Measurements from ENCODE around the gene NGRN. TPM values are rescaled to one million over a fixed set of nuclear protein-coding genes. Genes with fewer than 3 reads are reported as not detected.

The NGRN gene
- total RNA-seq, 1 experiment from 2014 or later, result 101 TPM

- DNase-seq, result no peak
- H3K9me3 ChIP-seq, result no peaks in the 10 kb centered on the region
- no peak for TF ChIP-seq CTCF (IDR thresholded peaks at IDR 0.05; ENCODE audit: insufficient read depth in 1 of 2, low read depth in 1 of 2, low read length in 1 of 2, severe bottlenecking in 1 of 2, unreplicated experiment in 1 of 2)
- Mint-ChIP-seq H3K4me3 (ENCODE audit: unreplicated experiment) (no peak overlapping the region), H3K4me1 (ENCODE audit: low read depth, unreplicated experiment) (no peaks in the 10 kb centered on the region), H3K36me3 (ENCODE audit: insufficient read depth, unreplicated experiment) (no peaks in the 10 kb centered on the region), H3K9me3 (ENCODE audit: unreplicated experiment) (no peaks in the 10 kb centered on the region), H3K27me3 (ENCODE audit: insufficient read depth, unreplicated experiment) (no peaks in the 10 kb centered on the region), H3K27ac (ENCODE audit: unreplicated experiment) (no peak overlapping the region)
- no peaks in the 10 kb centered on the region for H3K4me1 ChIP-seq
- CTCF ChIA-PET, result no interaction called here
- H3K4me3 ChIP-seq (ENCODE audit: low read depth, low read length), result no peak overlapping the region
- H3K36me3 ChIP-seq (ENCODE audit: control insufficient read depth, insufficient read depth, low read length), result no peaks in the 10 kb centered on the region
- POLR2A ChIA-PET, result no interaction called here
- no TSS peak for BruUV-seq (replicated peaks)
- no peaks in the 10 kb centered on the region for H3K27me3 ChIP-seq (replicated peaks; ENCODE audit: control insufficient read depth, insufficient read depth, low read length)
- intact Hi-C loops (cut with micrococcal nuclease; ENCODE audit: unreplicated experiment), result no loop called here
Observed at GRCh38 chr15:90240856-90241255, 24.6 kb upstream of the NGRN start.

GRCh38 chr15:90241343-90242192 lies 23.9 kb upstream of the NGRN start:
- Histone ChIP-seq H3K4me1 (no peaks in the 10 kb centered on the region), H3K9me3 (no peaks in the 10 kb centered on the region), H3K36me3 (ENCODE audit: control insufficient read depth, insufficient read depth, low read length) (no peaks in the 10 kb centered on the region), H3K4me3 (ENCODE audit: low read depth, low read length) (no peak overlapping the region), H3K27me3 (replicated peaks; ENCODE audit: control insufficient read depth, insufficient read depth, low read length) (no peaks in the 10 kb centered on the region)
- Mint-ChIP-seq H3K4me3 (ENCODE audit: unreplicated experiment) (no peak overlapping the region), H3K9me3 (ENCODE audit: unreplicated experiment) (no peaks in the 10 kb centered on the region), H3K27me3 (ENCODE audit: insufficient read depth, unreplicated experiment) (no peaks in the 10 kb centered on the region), H3K36me3 (ENCODE audit: insufficient read depth, unreplicated experiment) (no peaks in the 10 kb centered on the region), H3K4me1 (ENCODE audit: low read depth, unreplicated experiment) (no peaks in the 10 kb centered on the region), H3K27ac (ENCODE audit: unreplicated experiment) (no peak overlapping the region)
- intact Hi-C loops (cut with micrococcal nuclease; ENCODE audit: unreplicated experiment), result no loop called here
- ChIA-PET POLR2A (no interaction called here), CTCF (no interaction called here)
- no peak for DNase-seq
- BruUV-seq (replicated peaks), result no TSS peak
- TF ChIP-seq CTCF (IDR thresholded peaks at IDR 0.05; ENCODE audit: insufficient read depth in 1 of 2, low read depth in 1 of 2, low read length in 1 of 2, severe bottlenecking in 1 of 2, unreplicated experiment in 1 of 2), result no peak

- TF ChIP-seq CTCF (IDR thresholded peaks at IDR 0.05; ENCODE audit: insufficient read depth in 1 of 2, low read depth in 1 of 2, low read length in 1 of 2, severe bottlenecking in 1 of 2, unreplicated experiment in 1 of 2), result no peak
- no TSS peak for BruUV-seq (replicated peaks)
- Mint-ChIP-seq H3K27me3 (ENCODE audit: insufficient read depth, unreplicated experiment) (no peaks in the 10 kb centered on the region), H3K27ac (ENCODE audit: unreplicated experiment) (no peak overlapping the region), H3K4me1 (ENCODE audit: low read depth, unreplicated experiment) (no peaks in the 10 kb centered on the region), H3K9me3 (ENCODE audit: unreplicated experiment) (no peaks in the 10 kb centered on the region), H3K36me3 (ENCODE audit: insufficient read depth, unreplicated experiment) (peaks cover under 1% of the 10 kb centered on the region), H3K4me3 (ENCODE audit: unreplicated experiment) (no peak overlapping the region)
- Histone ChIP-seq H3K27me3 (replicated peaks; ENCODE audit: control insufficient read depth, insufficient read depth, low read length) (no peaks in the 10 kb centered on the region), H3K4me3 (ENCODE audit: low read depth, low read length) (no peak overlapping the region), H3K9me3 (no peaks in the 10 kb centered on the region), H3K4me1 (no peaks in the 10 kb centered on the region), H3K36me3 (ENCODE audit: control insufficient read depth, insufficient read depth, low read length) (no peaks in the 10 kb centered on the region)
- POLR2A ChIA-PET, result interaction anchor here (0.9 kb wide), 1 partner anchor 10 kb away, joined by 4 read pairs; the partner anchor contains the start of genes CIB1 and GDPGP1
- DNase-seq, result no peak
- CTCF ChIA-PET, result interaction anchor here (0.6 kb wide), 1 partner anchor 16 kb away, joined by 3 read pairs; no protein-coding TSS in a partner anchor
- intact Hi-C loops (cut with micrococcal nuclease; ENCODE audit: unreplicated experiment), result no loop called here
Observed at GRCh38 chr15:90243943-90244639, 21.4 kb upstream of the NGRN start.

Measured in Caco-2 (cell line).